Uterus (tissue), 2 donors: Measurements from ENCODE around the gene RPL36.

ENCODE experiments used
- CTCF ChIP-seq, 4 experiments: fragments of 200-600 bp in 2 of 4; fragments of 450-650 bp in 2 of 4; sonication (generic) in 2 of 4; IDR thresholded peaks; one replicate each; pipeline ENCODE4 v1.5.1; 2016 to 2019; ENCODE audit warnings: antibody characterized with exemption in 4 of 4, mild to moderate bottlenecking in 2 of 4, moderate library complexity in 1 of 4
- POLR2A ChIP-seq, 2 donors: fragments of 450-650 bp; IDR thresholded peaks; one replicate each; pipeline ENCODE4 v1.6.1; 2016; ENCODE audit warnings: antibody characterized with exemption in 2 of 2, mild to moderate bottlenecking in 1 of 2, moderate library complexity in 1 of 2

GRCh38 chr19:5680437-5681368, 9.4 kb upstream of the RPL36 start, which contains the start of the genes HSD11B1L and MICOS13:
- TF ChIP-seq POLR2A (IDR thresholded peaks at IDR 0.05) (peak in 1 of 2 donors; percentile 34), CTCF (IDR thresholded peaks at IDR 0.05) (peak in 1 of 4 experiments; percentile 24)
